Stimulated activated CD8-positive, alpha-beta memory T cell treated with anti-CD3 and anti-CD28 coated beads, Interleukin-12 subunit alpha, Interleukin-12 subunit beta, amount 100 ng/mL, for 4 hours (primary cell): ENCODE results near the gene PRKCD.

Experiments
- DNase-seq: peaks from one replicate; pipeline ENCODE4 v3.0.0-alpha.2; 2020; ENCODE audit warnings: low read depth

Gene PRKCD

GRCh38 chr3:53170325-53171063, 9.5 kb downstream of the PRKCD start:
- DNase-seq, result no peak

DNA sequence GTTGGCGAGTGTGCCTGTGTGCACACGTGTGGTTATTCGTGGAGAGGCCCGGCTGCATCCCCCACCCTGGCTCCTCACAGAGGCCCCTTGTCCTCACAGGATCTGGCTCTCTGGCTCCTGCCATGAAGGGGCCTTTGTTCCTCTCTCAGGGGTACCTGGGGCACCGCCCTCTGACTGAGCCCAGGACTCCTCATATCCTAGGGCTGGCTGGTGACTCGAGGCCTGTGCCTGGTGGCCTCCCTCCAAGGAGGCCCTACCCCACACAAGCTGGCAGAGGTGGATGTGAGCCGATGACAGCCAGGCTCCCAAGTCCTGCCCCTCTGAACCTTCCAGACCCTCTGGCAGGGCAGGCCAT, 10.0 kb downstream of the PRKCD start:
- no peak for DNase-seq

DNA sequence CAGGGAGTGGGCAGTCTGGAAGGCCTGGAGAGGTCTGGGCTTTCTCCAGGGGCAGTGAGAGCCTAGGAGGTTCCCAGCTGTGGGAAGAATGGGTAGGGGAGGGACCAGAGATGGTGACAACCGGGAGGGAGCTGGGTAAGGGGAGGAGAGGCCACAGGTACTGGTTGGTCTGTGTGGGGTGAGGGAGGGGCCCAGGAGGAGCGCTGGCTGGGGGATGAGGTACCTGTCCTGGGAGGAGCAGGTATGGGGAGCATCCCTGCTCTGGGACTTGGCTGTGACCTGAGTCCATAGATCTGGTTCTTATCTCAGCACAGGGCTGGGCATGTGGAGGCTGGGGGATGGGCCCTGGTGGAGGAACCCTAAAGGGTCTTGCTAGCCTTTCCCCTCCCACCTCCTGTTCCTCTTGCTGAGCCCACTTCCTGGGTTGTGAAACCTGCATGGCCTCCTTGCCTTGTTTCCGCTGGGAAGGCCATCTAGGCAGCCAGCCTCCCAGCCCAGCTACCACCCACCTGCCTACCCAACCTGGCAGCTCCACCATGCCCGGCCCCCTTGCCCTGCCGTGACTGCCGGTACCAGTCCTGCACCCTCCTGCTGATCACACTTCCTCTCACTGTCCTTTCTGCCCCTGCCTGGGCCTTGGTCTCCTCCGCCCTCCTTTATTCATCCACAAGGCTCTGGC, 11.0 kb downstream of the PRKCD start:
- no peak for DNase-seq

GRCh38 chr3:53173107-53173506, 12.1 kb downstream of the PRKCD start:
- DNase-seq, result no peak

GRCh38 chr3:53174346-53175250, 13.6 kb downstream of the PRKCD start:
- no peak for DNase-seq

- DNase-seq, result no peak
These were observed 14.9 kb downstream of the PRKCD start for GRCh38 chr3:53175613-53176540.

DNA sequence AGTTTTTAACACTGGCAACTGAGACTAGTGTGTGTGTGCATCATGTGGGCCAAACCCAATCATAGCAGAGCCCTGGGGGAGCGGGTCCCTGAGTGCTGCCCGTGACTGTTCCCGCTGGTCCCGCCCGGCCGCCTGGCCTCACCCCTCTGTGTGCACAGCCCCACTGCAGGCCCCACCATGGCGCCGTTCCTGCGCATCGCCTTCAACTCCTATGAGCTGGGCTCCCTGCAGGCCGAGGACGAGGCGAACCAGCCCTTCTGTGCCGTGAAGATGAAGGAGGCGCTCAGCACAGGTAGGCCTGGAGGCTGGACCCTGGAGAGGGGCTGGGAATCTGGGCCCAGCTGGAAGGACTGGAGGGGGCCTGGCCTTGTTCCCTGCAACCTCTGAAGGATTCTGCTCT, 17.2 kb downstream of the PRKCD start:
- DNase-seq, result no peak

DNA sequence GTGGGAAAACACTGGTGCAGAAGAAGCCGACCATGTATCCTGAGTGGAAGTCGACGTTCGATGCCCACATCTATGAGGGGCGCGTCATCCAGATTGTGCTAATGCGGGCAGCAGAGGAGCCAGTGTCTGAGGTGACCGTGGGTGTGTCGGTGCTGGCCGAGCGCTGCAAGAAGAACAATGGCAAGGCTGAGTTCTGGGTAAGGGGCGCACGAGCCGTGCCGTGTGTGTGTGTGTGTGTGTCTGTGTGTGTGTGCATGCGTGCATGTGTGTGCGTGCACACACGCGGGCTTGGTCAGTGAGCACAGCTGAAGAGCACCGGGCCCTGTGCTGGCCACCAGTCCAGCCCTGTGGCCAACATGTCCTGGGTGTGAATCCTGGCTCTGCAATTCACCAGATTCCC, 18.6 kb downstream of the PRKCD start:
- no peak for DNase-seq

DNA sequence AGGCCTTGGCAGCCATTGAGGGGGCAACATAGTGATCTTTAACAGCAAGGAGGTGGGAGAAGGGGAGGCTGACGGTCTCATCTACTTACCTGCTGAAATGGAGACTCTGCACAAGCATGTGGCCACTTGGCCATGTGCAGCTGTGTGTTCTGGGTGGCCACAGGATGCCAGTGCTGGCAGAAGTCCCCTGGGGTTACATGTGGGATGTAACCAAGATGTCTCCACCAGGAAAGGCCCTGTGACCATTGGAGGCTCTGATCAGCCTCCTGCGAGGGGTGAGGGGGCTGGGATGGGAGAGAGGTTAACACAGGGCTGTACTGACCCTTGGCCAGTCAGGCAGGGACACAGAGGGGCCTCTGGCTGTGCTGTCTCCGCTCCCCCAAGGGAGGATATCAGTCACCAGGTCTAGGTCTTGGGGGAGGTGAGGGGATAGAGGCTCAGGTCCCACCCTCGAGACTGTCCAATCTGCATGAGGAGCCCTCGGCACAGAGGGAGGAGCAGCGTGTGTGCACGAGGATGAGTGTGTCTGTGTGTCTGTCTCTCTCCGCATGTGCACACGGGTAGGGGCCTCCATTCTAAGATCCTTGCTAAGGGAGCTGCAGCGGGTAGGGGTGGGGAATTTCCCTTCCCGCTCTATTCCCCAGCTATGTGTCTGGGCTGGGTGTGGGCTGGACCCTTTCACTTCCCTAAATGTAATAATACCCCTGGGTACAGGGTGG, 19.5 kb downstream of the PRKCD start:
- DNase-seq, result no peak

DNA sequence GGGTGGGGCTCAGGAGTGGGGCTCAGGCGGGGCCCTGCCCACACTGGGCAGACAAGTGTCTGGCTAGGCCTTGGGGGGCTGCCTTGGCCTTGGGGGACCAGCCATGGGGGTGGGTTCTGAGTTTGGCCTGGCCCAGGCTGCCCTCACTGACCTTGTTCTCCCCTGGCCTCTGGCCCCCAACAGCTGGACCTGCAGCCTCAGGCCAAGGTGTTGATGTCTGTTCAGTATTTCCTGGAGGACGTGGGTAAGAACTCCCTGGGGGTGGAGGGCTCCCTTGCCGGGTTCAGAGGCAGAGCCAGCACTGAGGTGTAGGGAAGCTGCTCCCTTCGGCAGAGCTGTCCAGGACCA, 20.0 kb downstream of the PRKCD start:
- DNase-seq, result no peak

GRCh38 chr3:53181528-53181927, 20.5 kb downstream of the PRKCD start:
- DNase-seq, result no peak

GRCh38 chr3:53182764-53183355, 21.9 kb downstream of the PRKCD start:
- no peak for DNase-seq

DNA sequence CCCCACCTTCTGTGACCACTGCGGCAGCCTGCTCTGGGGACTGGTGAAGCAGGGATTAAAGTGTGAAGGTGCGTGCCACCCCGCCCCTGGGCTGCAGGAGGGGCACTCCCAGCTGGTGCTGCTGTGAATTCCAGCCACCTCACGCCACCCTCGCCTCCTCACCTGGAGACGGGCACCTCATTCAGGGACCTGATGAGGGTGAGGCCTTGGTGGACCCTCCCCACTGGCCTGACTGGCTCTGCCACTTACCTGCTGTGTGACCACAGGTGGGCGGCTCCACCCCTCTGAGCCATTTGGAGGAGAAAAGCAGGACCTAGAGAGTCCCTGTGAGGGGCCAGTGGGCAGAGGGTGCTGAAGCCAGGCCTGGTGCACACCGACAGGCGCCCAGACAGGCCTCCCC, 22.5 kb downstream of the PRKCD start:
- no peak for DNase-seq

- no peak for DNase-seq
These were observed 23.7 kb downstream of the PRKCD start for GRCh38 chr3:53184701-53185100.

GRCh38 chr3:53185761-53186465, 24.9 kb downstream of the PRKCD start:
- DNase-seq, result no peak

GRCh38 chr3:53186726-53187125, 25.7 kb downstream of the PRKCD start:
- no peak for DNase-seq

- no peak for DNase-seq
These were observed 26.4 kb downstream of the PRKCD start for GRCh38 chr3:53187430-53187829.

DNA sequence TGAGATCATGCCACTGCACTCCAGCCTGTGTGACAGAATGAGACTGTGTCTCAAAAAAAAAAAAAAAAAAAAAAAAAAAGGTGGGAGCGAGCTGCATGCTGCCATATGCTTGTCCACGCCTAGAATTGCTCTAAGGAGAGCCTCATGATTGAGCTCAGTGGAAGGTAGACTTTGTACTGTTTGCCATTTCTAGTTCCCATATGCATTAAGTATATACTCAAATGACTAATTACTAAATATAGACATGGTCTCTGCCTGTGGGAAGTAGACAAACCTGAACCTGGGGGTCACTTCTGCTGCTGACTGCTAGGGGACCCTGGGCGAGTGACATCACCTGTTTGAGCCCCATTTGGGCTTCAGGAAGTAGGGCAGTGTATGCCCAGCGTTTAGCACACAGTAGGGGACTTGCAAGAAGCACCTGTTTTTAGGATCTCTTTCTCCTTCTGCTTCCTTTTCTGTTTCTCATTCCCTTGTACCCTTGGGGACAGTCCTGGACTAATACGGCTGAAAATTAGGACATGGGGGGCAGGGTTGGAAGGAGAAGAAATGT, 27.2 kb downstream of the PRKCD start:
- no peak for DNase-seq

DNA sequence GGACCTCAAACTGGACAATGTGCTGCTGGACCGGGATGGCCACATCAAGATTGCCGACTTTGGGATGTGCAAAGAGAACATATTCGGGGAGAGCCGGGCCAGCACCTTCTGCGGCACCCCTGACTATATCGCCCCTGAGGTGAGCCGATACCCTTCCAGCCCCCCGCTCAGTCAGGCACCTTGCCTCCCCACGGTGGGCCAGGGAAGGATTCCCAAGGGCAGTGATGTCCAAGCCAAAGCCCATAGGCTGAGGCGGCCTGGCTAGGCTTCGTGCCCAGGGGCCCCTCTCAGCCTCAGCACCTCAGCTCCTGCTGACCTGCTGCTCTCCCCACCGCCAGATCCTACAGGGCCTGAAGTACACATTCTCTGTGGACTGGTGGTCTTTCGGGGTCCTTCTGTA, 27.7 kb downstream of the PRKCD start:
- no peak for DNase-seq

DNA sequence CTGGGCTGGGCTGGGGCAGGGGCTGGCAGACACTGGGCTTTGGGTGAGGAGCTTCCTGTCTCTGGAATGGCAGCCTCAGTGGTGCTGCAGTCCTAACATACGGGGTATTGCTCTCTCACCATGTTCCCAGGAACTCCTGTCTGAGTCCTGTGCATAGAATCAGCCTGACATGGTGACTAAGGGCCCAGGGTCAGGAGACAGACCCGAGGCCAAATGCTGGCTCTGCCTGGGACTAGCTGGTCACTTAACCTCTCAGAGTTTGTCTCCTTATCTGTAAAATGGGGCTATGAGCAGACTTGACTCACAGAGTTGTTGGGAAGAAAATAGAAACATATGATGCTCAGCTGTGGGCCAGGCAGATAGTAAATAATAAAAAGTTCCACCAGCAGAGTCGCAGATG, 28.3 kb downstream of the PRKCD start:
- no peak for DNase-seq
